Prostate gland (tissue), 2 donors: ENCODE data around the gene GRIN3B. TPM values are rescaled to one million over a fixed set of nuclear protein-coding genes. Genes with fewer than 3 reads are reported as not detected.

Experiments used
- DNase-seq: peaks from one replicate; pipeline ENCODE4 v3.0.0-alpha.2; 2019; ENCODE audit warnings: low spot score
- H3K27ac ChIP-seq, 2 donors: fragments of 200-600 bp; sonication (generic); 2 replicates each; pipeline ENCODE4 v1.5.1; 2017 to 2019
- H3K27me3 ChIP-seq: fragments of 200-600 bp; sonication (generic); replicated peaks from 2 replicates; pipeline ENCODE4 v1.5.1; 2019; ENCODE audit not compliant: insufficient read depth
- H3K36me3 ChIP-seq, 2 donors: fragments of 200-600 bp; sonication (generic); 1 replicate in 1 of 2; 2 replicates in 1 of 2; pipeline versions ENCODE4 v1.5.1 to v1.8.1; 2017 to 2019
- H3K4me1 ChIP-seq: fragments of 200-600 bp; sonication (generic); replicated peaks from 2 replicates; pipeline ENCODE4 v1.5.1; 2019
- H3K4me3 ChIP-seq, 2 donors: fragments of 200-600 bp; sonication (generic); 2 replicates each; pipeline ENCODE4 v1.5.1; 2017 to 2019
- H3K9me3 ChIP-seq: fragments of 200-600 bp; sonication (generic); 2 replicates; pipeline ENCODE4 v1.5.1; 2017
- POLR2A ChIP-seq: fragments of 450-650 bp; IDR thresholded peaks from one replicate; pipeline ENCODE4 v1.6.1; 2016; ENCODE audit warnings: antibody characterized with exemption, mild to moderate bottlenecking
- POLR2AphosphoS5 ChIP-seq: sonication (generic); formaldehyde crosslinking; IDR thresholded peaks from one replicate; pipeline ENCODE4 v1.6.1; 2017; ENCODE audit warnings: antibody characterized with exemption
- WGBS: methylation state at CpG from one replicate; pipeline ENCODE4 v1.1.5; 2018; 5-methylcytosine and 5-hydroxymethylcytosine counted together
- intact Hi-C: fragments of 100-400 bp; cut with DNase I; formaldehyde crosslinking; loops from one replicate; pipeline ENCODE4 v1.14.2; 2022
- total RNA-seq, 2 donors: library from RNA; depleted of rRNA; stranded (reverse); fragments of >200 nt; gene quantifications; one replicate each; pipeline ENCODE4 v1.1.0, GENCODE V29; 2016
- TF ChIP-seq, protein P1 (sequence below), 4 experiments: fragments of 200-600 bp in 2 of 4; fragments of 450-650 bp in 2 of 4; sonication (generic) in 2 of 4; IDR thresholded peaks; 1 replicate in 3 of 4; 2 replicates in 1 of 4; pipeline ENCODE4 v1.5.1; 2016 to 2019; ENCODE audit warnings: antibody characterized with exemption in 4 of 4, mild to moderate bottlenecking in 2 of 4, moderate library complexity in 2 of 4

The GRIN3B gene
- total RNA-seq, 2 donors from 2014 or later = 0.34 TPM; not detected in 1

DNA sequence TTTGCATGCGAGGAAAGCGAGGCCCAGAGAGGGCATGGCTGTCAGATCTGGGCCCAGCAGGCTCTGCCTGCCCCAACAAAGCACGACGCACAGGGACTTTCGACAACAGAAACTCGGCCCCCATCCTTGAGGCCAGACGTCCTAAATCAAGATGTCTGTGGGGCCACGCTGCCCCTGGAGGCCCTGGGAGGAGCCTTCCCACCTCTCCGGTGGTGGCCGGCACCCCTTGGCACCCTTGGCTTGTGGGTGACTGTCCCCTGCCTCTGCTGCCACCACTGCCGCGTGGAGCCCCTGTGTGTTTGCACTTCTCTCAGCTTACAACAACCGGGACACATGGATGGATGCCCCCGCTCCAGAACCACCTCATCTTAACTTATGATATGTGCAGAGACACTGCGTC lies 11.7 kb upstream of the GRIN3B start:
- Histone ChIP-seq H3K27ac (no peak overlapping the region), H3K36me3 (peaks cover 0 to 14% of the 10 kb centered on the region in 2 donors), H3K4me1 (no peaks in the 10 kb centered on the region), H3K4me3 (no peak overlapping the region), H3K27me3 (no peaks in the 10 kb centered on the region), H3K9me3 (no peaks in the 10 kb centered on the region)
- no peak for TF ChIP-seq POLR2AphosphoS5
- TF ChIP-seq, protein P1, sequence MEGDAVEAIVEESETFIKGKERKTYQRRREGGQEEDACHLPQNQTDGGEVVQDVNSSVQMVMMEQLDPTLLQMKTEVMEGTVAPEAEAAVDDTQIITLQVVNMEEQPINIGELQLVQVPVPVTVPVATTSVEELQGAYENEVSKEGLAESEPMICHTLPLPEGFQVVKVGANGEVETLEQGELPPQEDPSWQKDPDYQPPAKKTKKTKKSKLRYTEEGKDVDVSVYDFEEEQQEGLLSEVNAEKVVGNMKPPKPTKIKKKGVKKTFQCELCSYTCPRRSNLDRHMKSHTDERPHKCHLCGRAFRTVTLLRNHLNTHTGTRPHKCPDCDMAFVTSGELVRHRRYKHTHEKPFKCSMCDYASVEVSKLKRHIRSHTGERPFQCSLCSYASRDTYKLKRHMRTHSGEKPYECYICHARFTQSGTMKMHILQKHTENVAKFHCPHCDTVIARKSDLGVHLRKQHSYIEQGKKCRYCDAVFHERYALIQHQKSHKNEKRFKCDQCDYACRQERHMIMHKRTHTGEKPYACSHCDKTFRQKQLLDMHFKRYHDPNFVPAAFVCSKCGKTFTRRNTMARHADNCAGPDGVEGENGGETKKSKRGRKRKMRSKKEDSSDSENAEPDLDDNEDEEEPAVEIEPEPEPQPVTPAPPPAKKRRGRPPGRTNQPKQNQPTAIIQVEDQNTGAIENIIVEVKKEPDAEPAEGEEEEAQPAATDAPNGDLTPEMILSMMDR (IDR thresholded peaks at IDR 0.05) = no peak
- no peak for TF ChIP-seq POLR2A
- intact Hi-C loops = loop anchor here (10.0 kb wide), 2 partner anchors 214 to 324 kb away; partner anchors contain the start of gene RNF126
- no peak for DNase-seq
- 80% methylated on average over 15 of the region's 15 CpGs for whole genome bisulfite sequencing

DNA sequence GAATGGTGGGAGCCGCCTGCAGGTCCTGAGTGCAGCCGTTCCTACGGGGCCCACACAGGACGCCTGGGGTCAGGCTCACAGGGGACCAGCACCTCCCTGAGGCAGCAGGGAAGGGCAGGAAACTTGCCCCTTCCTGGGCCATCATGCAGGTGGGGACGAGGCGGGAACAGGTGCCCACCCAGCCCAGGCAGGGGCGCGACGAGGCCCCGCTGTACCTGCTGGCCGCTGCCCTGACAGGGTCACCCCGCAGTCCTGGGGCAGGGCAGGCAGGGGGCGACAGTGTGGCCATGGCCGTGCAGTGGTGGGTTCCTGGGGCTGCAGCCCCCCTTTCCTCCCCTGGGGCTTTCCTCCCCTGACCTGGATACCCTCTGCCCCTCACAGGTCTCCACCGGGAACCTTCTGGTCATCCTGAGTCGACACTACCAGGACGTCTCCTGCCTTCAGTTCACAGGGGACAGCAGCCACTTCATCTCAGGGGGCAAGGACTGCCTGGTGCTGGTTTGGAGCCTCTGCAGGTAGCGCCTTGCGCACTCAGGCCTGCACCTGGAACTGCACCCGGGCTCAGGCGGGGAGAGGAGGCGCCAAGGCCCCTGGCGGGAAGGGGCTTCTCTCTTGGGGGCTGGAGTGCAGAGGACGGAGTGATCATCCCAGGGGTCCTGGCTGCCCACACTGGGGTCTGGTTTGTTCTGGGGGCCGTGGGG lies 10.7 kb upstream of the GRIN3B start:
- TF ChIP-seq, protein P1 (IDR thresholded peaks at IDR 0.05) = no peak
- no peak for TF ChIP-seq POLR2A
- no peak for TF ChIP-seq POLR2AphosphoS5
- WGBS = 90% methylated on average over 24 of the region's 25 CpGs
- Histone ChIP-seq H3K27ac (no peak overlapping the region), H3K36me3 (peaks cover 0 to 14% of the 10 kb centered on the region in 2 donors), H3K4me1 (no peaks in the 10 kb centered on the region), H3K9me3 (no peaks in the 10 kb centered on the region), H3K27me3 (no peaks in the 10 kb centered on the region), H3K4me3 (no peak overlapping the region)
- intact Hi-C loops = loop anchor here (10.0 kb wide), 2 partner anchors 215 to 325 kb away; partner anchors contain the start of gene RNF126
- DNase-seq = no peak

DNA sequence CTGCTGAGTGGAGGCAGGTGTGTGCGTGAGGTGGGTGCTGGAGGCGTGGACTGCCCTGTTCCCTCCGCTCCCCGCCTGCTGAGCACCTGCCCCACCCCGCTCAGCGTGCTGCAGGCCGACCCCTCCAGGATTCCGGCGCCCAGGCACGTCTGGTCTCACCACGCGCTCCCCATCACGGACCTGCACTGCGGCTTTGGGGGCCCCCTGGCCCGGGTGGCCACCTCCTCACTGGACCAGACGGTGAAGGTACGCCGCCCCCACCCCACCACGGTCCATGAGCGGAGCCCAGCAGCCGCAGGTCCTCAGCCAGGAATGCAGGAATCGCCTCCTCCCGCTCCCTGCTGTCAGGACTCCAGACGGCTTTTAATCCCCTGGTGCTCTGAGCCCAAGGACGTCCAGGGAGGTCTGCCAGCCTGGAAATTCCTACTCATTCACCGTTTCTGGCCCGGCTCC lies 10.1 kb upstream of the GRIN3B start:
- no peak for TF ChIP-seq POLR2AphosphoS5
- no peak for TF ChIP-seq POLR2A
- TF ChIP-seq, protein P1 (IDR thresholded peaks at IDR 0.05) = no peak
- Histone ChIP-seq H3K4me1 (no peaks in the 10 kb centered on the region), H3K4me3 (no peak overlapping the region), H3K9me3 (no peaks in the 10 kb centered on the region), H3K27ac (no peak overlapping the region), H3K27me3 (no peaks in the 10 kb centered on the region), H3K36me3 (peaks cover 0 to 14% of the 10 kb centered on the region in 2 donors)
- 73% methylated on average over 26 of the region's 27 CpGs for WGBS
- intact Hi-C loops = no loop called here
- no peak for DNase-seq

DNA sequence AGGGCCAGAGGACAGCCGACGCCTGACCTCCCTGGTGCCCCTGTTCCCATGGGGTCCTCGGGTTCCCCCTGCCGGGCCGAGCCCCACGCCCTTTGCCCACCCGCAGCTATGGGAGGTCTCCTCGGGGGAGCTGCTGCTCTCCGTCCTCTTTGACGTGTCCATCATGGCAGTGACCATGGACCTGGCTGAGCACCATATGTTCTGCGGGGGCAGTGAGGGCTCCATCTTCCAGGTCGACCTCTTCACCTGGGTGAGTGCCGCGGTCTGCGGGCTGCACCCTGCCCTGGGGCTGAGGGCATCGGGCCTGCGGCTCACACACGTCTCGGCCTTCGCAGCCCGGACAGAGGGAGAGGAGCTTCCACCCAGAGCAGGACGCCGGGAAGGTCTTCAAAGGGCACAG lies 9.5 kb upstream of the GRIN3B start:
- Histone ChIP-seq H3K4me3 (no peak overlapping the region), H3K36me3 (peaks cover 0 to 14% of the 10 kb centered on the region in 2 donors), H3K4me1 (no peaks in the 10 kb centered on the region), H3K27ac (no peak overlapping the region), H3K9me3 (no peaks in the 10 kb centered on the region), H3K27me3 (no peaks in the 10 kb centered on the region)
- intact Hi-C loops = no loop called here
- no peak for DNase-seq
- 87% methylated on average over 15 of the region's 23 CpGs for WGBS
- TF ChIP-seq, protein P1 (IDR thresholded peaks at IDR 0.05) = no peak
- no peak for TF ChIP-seq POLR2A
- TF ChIP-seq POLR2AphosphoS5 = no peak
